ENCODE results near the gene GJB4. TPM values are rescaled to one million over a fixed set of nuclear protein-coding genes. Genes with fewer than 3 reads are reported as not detected.

GJB4 gene
- total and polyA plus RNA-seq, 2 experiments from 2014 or later, result 1.00 to 2.5 TPM

DNA sequence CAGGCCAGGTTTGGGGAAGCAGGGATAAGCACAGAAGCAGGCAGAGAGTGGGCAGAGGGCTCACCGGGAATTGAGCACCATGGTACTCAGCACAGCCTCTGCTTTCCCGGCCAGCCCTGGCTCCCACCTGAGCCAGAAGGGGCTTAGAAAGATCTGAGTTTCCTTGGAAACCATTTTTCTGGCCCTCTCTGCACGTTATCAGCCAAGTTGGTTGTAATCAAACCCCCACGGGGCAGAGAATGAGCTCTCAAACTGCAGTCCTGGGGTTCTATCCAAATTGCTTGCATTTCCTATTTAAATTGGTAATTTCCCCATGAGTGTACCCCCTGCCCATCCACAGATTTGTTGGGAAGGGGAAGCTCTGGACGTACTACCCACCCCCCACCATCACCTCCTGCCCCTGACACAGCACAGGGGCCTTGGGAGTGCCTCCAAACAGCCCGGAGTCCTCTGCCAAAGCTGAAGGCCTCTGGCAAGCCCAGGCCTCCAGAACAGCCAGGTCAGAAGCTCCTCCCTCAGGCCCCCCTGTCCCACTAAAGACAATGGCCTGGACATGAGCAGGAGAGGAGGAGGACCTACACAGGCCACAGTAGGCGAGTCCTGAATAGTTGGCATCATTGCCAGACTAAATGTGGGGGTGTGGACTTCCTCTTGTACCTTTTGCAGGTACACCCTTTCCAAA, 47.4 kb upstream of the GJB4 start:
- no peaks in the 10 kb centered on the region for H4K20me1 ChIP-seq (ENCODE audit: insufficient read depth, poor library complexity, severe bottlenecking)
- 77% methylated on average over 7 of the region's 7 CpGs for WGBS (ENCODE audit: low lambda C conversion rate, missing lambda C conversion rate)
- no peaks in the 10 kb centered on the region for H3K36me3 ChIP-seq (replicated peaks; ENCODE audit: insufficient read depth, low read depth)
- no peaks in the 10 kb centered on the region for H3K4me1 ChIP-seq (ENCODE audit: insufficient read depth)
- DNase-seq (ENCODE audit: low spot score), result no peak
- no peak overlapping the region for H3K4me3 ChIP-seq
- H3K9me3 ChIP-seq (ENCODE audit: low read depth), result no peaks in the 10 kb centered on the region
- TF ChIP-seq EZH2phosphoT487 (IDR thresholded peaks at IDR 0.05; ENCODE audit: low read depth, severe bottlenecking, unreplicated experiment) (no peak), EZH2 (IDR thresholded peaks at IDR 0.05; ENCODE audit: borderline replicate concordance) (no peak)
- TF ChIP-seq, protein P1, sequence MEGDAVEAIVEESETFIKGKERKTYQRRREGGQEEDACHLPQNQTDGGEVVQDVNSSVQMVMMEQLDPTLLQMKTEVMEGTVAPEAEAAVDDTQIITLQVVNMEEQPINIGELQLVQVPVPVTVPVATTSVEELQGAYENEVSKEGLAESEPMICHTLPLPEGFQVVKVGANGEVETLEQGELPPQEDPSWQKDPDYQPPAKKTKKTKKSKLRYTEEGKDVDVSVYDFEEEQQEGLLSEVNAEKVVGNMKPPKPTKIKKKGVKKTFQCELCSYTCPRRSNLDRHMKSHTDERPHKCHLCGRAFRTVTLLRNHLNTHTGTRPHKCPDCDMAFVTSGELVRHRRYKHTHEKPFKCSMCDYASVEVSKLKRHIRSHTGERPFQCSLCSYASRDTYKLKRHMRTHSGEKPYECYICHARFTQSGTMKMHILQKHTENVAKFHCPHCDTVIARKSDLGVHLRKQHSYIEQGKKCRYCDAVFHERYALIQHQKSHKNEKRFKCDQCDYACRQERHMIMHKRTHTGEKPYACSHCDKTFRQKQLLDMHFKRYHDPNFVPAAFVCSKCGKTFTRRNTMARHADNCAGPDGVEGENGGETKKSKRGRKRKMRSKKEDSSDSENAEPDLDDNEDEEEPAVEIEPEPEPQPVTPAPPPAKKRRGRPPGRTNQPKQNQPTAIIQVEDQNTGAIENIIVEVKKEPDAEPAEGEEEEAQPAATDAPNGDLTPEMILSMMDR (IDR thresholded peaks at IDR 0.05; ENCODE audit: poor library complexity), result no peak
- H3K79me2 ChIP-seq, result no peaks in the 10 kb centered on the region
- no peak overlapping the region for H2AFZ ChIP-seq
- no peaks in the 10 kb centered on the region for H3K9me2 ChIP-seq (replicated peaks; ENCODE audit: insufficient read depth)
- no peak overlapping the region for H3K4me2 ChIP-seq
- H3K27me3 ChIP-seq, result no peaks in the 10 kb centered on the region
- H3K27ac ChIP-seq, result no peak overlapping the region

- Histone ChIP-seq H3K79me2 (no peaks in the 10 kb centered on the region), H3K27ac (no peak overlapping the region), H3K4me3 (no peak overlapping the region), H2AFZ (no peak overlapping the region), H3K36me3 (replicated peaks; ENCODE audit: insufficient read depth, low read depth) (no peaks in the 10 kb centered on the region), H4K20me1 (ENCODE audit: insufficient read depth, poor library complexity, severe bottlenecking) (no peaks in the 10 kb centered on the region), H3K4me1 (ENCODE audit: insufficient read depth) (no peaks in the 10 kb centered on the region), H3K9me2 (replicated peaks; ENCODE audit: insufficient read depth) (no peaks in the 10 kb centered on the region), H3K4me2 (no peak overlapping the region), H3K9me3 (ENCODE audit: low read depth) (no peaks in the 10 kb centered on the region), H3K27me3 (no peaks in the 10 kb centered on the region)
- no peak for DNase-seq (ENCODE audit: low spot score)
- WGBS (ENCODE audit: low lambda C conversion rate, missing lambda C conversion rate), result 92% methylated on average over 6 of the region's 6 CpGs
- TF ChIP-seq EZH2phosphoT487 (IDR thresholded peaks at IDR 0.05; ENCODE audit: low read depth, severe bottlenecking, unreplicated experiment), result no peak
- no peak for TF ChIP-seq EZH2 (IDR thresholded peaks at IDR 0.05; ENCODE audit: borderline replicate concordance)
- TF ChIP-seq, protein P1 (IDR thresholded peaks at IDR 0.05; ENCODE audit: poor library complexity), result no peak
Observed at GRCh38 chr1:34713443-34713842, 46.1 kb upstream of the GJB4 start.

DNA sequence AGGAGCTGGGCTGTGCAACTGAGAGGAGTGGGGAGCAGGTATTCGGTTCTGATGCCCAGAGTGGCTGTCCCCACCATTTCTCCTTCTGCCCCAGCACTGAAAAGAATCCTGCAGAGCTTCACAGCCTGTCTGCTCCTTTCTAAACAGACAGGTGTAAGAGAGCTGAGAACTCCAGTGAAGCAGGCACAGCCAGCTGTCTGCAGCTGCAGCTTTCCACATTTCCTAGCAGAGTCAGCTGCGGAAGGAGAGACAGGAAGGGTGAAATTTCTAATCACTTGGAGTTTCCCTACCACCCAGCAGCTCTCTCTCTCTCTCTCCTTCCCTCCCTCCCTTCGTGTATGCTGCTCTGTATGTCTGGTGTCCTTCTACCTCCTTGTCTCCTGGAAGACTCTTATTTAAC, 45.2 kb upstream of the GJB4 start:
- Histone ChIP-seq H3K79me2 (no peaks in the 10 kb centered on the region), H3K4me2 (no peak overlapping the region), H3K27ac (no peak overlapping the region), H3K9me3 (ENCODE audit: low read depth) (no peaks in the 10 kb centered on the region), H4K20me1 (ENCODE audit: insufficient read depth, poor library complexity, severe bottlenecking) (no peaks in the 10 kb centered on the region), H3K4me3 (no peak overlapping the region), H3K36me3 (replicated peaks; ENCODE audit: insufficient read depth, low read depth) (no peaks in the 10 kb centered on the region), H3K4me1 (ENCODE audit: insufficient read depth) (no peaks in the 10 kb centered on the region), H3K27me3 (no peaks in the 10 kb centered on the region), H3K9me2 (replicated peaks; ENCODE audit: insufficient read depth) (no peaks in the 10 kb centered on the region), H2AFZ (no peak overlapping the region)
- WGBS (ENCODE audit: low lambda C conversion rate, missing lambda C conversion rate), result 48% methylated on average over 3 of the region's 3 CpGs
- TF ChIP-seq, protein P1 (IDR thresholded peaks at IDR 0.05; ENCODE audit: poor library complexity), result no peak
- TF ChIP-seq EZH2 (IDR thresholded peaks at IDR 0.05; ENCODE audit: borderline replicate concordance) (no peak), EZH2phosphoT487 (IDR thresholded peaks at IDR 0.05; ENCODE audit: low read depth, severe bottlenecking, unreplicated experiment) (no peak)
- DNase-seq (ENCODE audit: low spot score), result no peak

Measured in hepatocyte (in vitro differentiated cells).